K562 (cell line): ENCODE data around the gene FNDC1. TPM values are rescaled to one million over a fixed set of nuclear protein-coding genes. Genes with fewer than 3 reads are reported as not detected.

ENCODE experiments used
- BMI1 ChIP-seq: fragments of 150-350 bp; IDR thresholded peaks from 2 replicates; pipeline ENCODE4 v1.6.1; 2014; ENCODE audit warnings: low read length
- CHD4 ChIP-seq: fragments of 200-600 bp; sonication (generic); IDR thresholded peaks from 3 replicates; pipeline ENCODE4 v1.6.1; 2012; ENCODE audit warnings: low read depth, mild to moderate bottlenecking, mixed read lengths, low read length, inconsistent platforms; ENCODE audit not compliant: insufficient read depth, insufficient replicate concordance, poor library complexity, severe bottlenecking
- HLTF ChIP-seq: fragments of 450-650 bp; IDR thresholded peaks from 2 replicates; pipeline ENCODE4 v1.6.1; 2016
- HNRNPL ChIP-seq: fragments of 200-400 bp; formaldehyde crosslinking; IDR thresholded peaks from 2 replicates; pipeline ENCODE4 v1.6.1; 2017; ENCODE audit warnings: low read depth, mild to moderate bottlenecking, low read length
- KLF1 ChIP-seq: fragments of 450-650 bp; IDR thresholded peaks from 2 replicates; pipeline ENCODE4 v1.6.1; 2016; ENCODE audit warnings: missing genetic modification characterization, missing compliant biosample characterization
- MTA1 ChIP-seq: fragments of 450-650 bp; IDR thresholded peaks from 2 replicates; pipeline ENCODE4 v1.6.1; 2017; ENCODE audit warnings: borderline replicate concordance
- OTX1 ChIP-seq: fragments of 450-650 bp; formaldehyde crosslinking; IDR thresholded peaks from 2 replicates; pipeline ENCODE4 v1.4.0; 2022; ENCODE audit warnings: mild to moderate bottlenecking
- POLR2H ChIP-seq: IDR thresholded peaks from 2 replicates; pipeline ENCODE4 v1.6.1; 2016; ENCODE audit warnings: missing genetic modification characterization, low read depth, mild to moderate bottlenecking, control low read depth, missing compliant biosample characterization, moderate library complexity
- SLC30A9 ChIP-seq: fragments of 250-450 bp; sonication (Bioruptor Pico); IDR thresholded peaks from 2 replicates; pipeline ENCODE4 v1.8.0; 2022; ENCODE audit warnings: mild to moderate bottlenecking, moderate library complexity
- SMARCB1 ChIP-seq: IDR thresholded peaks from 2 replicates; pipeline ENCODE4 v1.6.1; 2011; ENCODE audit warnings: improper control_type of control experiment, low read depth; ENCODE audit not compliant: insufficient read length
- ZNF217 ChIP-seq: sonication (generic); formaldehyde crosslinking; IDR thresholded peaks from 2 replicates; pipeline ENCODE4 v1.8.0; 2022; ENCODE audit warnings: mild to moderate bottlenecking, missing genetic modification reagents
- ZNF436 ChIP-seq: fragments of 250-450, 450-650 bp; sonication (Bioruptor Pico); formaldehyde crosslinking; IDR thresholded peaks from 2 replicates; pipeline ENCODE4 v1.7.0; 2020; ENCODE audit warnings: mild to moderate bottlenecking
- ZNF830 ChIP-seq: fragments of 250-450 bp; sonication (Bioruptor Pico); IDR thresholded peaks from 2 replicates; pipeline ENCODE4 v1.5.0; 2021; ENCODE audit warnings: mild to moderate bottlenecking
- polyA plus RNA-seq, 8 experiments: library from polyadenylated mRNA; depleted of rRNA in 4 of 8; stranded (reverse) in 5 of 8; unstranded in 3 of 8; fragments of >200 nt; fragmentation: Nextera tagmentation in 2 of 8; fragmentation: Illumina TruSeq in 1 of 8; extraction: Ambion mirVana in 2 of 8; extraction: Trizol in 1 of 8; gene quantifications; 2 replicates each; pipeline versions ENCODE4 v1.2.1 to v1.2.3, GENCODE V29; 2011 to 2014; ENCODE audit warnings: inconsistent platforms in 1 of 8, missing spikeins in 1 of 8
- total RNA-seq, 7 experiments: library from RNA; depleted of rRNA in 6 of 7; stranded (reverse); fragments of >200 nt in 6 of 7; fragmentation: Illumina TruSeq in 2 of 7; extraction: Trizol in 2 of 7; gene quantifications; 2 replicates each; pipeline versions ENCODE4 v1.2.1 to v1.2.3, GENCODE V29; 2011 to 2021; ENCODE audit warnings: low replicate concordance in 1 of 7
- TF ChIP-seq, protein P1 (sequence below): fragments of 450-650 bp; IDR thresholded peaks from one replicate; pipeline ENCODE4 v1.6.1; 2018; ENCODE audit warnings: mild to moderate bottlenecking, moderate library complexity; ENCODE audit not compliant: partially characterized antibody

Gene FNDC1
- total and polyA plus RNA-seq, 9 of the 15 experiments (the other 6 are each of a cell fraction or from before 2014, with no cell fraction given): not detected

DNA sequence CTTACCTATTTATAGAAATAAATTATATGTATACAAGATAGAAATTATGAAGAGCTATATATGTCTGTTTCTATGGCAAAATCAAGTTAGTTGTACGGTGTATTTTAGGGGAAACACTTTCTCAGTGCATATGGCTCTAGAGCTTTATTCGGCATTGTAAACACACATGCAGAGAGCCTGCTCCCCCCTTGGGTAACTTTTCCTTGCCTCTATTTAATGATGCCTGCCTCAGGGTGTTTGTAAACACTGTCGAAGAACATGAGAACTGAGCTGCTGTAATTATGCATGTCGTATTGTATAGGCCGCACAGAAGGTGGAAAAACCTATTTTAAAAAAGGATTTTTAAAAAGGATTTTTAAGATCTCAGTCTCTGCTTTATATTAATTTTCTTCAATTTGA, 133.4 kb downstream of the FNDC1 start (continued):
- TF ChIP-seq BMI1 (no peak), HLTF (no peak), MTA1 (no peak), HNRNPL (no peak), OTX1 (CRISPR knock-in tag) (no peak), ZNF217 (CRISPR knock-in tag) (no peak), ZNF436 (CRISPR knock-in tag) (no peak), CHD4 (no peak), KLF1 (no peak), SMARCB1 (no peak), SLC30A9 (CRISPR knock-in tag) (no peak), POLR2H (no peak), ZNF830 (no peak)
- TF ChIP-seq, protein P1, sequence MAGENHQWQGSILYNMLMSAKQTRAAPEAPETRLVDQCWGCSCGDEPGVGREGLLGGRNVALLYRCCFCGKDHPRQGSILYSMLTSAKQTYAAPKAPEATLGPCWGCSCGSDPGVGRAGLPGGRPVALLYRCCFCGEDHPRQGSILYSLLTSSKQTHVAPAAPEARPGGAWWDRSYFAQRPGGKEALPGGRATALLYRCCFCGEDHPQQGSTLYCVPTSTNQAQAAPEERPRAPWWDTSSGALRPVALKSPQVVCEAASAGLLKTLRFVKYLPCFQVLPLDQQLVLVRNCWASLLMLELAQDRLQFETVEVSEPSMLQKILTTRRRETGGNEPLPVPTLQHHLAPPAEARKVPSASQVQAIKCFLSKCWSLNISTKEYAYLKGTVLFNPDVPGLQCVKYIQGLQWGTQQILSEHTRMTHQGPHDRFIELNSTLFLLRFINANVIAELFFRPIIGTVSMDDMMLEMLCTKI: no peak
